Uterine smooth muscle cell (primary cell): ENCODE measurements around the gene C1orf21. TPM values are rescaled to one million over a fixed set of nuclear protein-coding genes. Genes with fewer than 3 reads are reported as not detected.

ENCODE experiments used
- total RNA-seq: library from RNA; depleted of rRNA; stranded (reverse); fragments of >200 nt; gene quantifications from 2 replicates; pipeline ENCODE4 v1.2.3, GENCODE V29; 2014

Gene C1orf21
- total RNA-seq = 36.3 and 37.1 TPM in 2 replicates

GRCh38 chr1:184386312-184387068 lies at the start of gene C1orf21:
TSS of gene C1orf21 (plus strand) at chr1:184387029. CDS start at chr1:184477510, 90,481 bp downstream.

